ENCODE data around the gene NUP133.

GRCh38 chr1:229550812-229551567 is 42.8 kb upstream of the NUP133 start:
- no peak for TF ChIP-seq ZBTB40 (IDR thresholded peaks at IDR 0.05; ENCODE audit: borderline replicate concordance)
- TF ChIP-seq EZH2 (IDR thresholded peaks at IDR 0.05; ENCODE audit: borderline replicate concordance, control insufficient read depth, low read depth, low read length) = no peak
- no peak for TF ChIP-seq YY1 (IDR thresholded peaks at IDR 0.05; ENCODE audit: low read depth, low read length)
- no peak for TF ChIP-seq CTCF (IDR thresholded peaks at IDR 0.05 in 2 of 3, conservative IDR thresholded peaks at IDR 0.05 in 1 of 3; ENCODE audit: control insufficient read depth in 2 of 3, extremely low read depth in 1 of 3, insufficient read depth in 1 of 3, low read depth in 3 of 3, low read length in 3 of 3)
- no peak for TF ChIP-seq RCOR1 (conservative IDR thresholded peaks at IDR 0.05; ENCODE audit: low read depth, low read length)
- TF ChIP-seq POU2F2 (IDR thresholded peaks at IDR 0.05; ENCODE audit: borderline replicate concordance, low read depth, low read length) = no peak
- no peak for TF ChIP-seq RUNX3 (IDR thresholded peaks at IDR 0.05; ENCODE audit: low read length)
- no peak for TF ChIP-seq EGR1 (IDR thresholded peaks at IDR 0.05; ENCODE audit: borderline replicate concordance in 1 of 2, low read depth in 2 of 2, low read length in 2 of 2)
- TF ChIP-seq SIN3A (IDR thresholded peaks at IDR 0.05; ENCODE audit: low read depth, low read length) = no peak
- no peak for TF ChIP-seq CHD2 (IDR thresholded peaks at IDR 0.05; ENCODE audit: borderline replicate concordance, low read depth, low read length)
- no peak for TF ChIP-seq USF2 (IDR thresholded peaks at IDR 0.05; ENCODE audit: borderline replicate concordance, low read depth, low read length)
- TF ChIP-seq TBL1XR1 (IDR thresholded peaks at IDR 0.05; ENCODE audit: low read depth, low read length) = no peak
- no peak for TF ChIP-seq GABPA (IDR thresholded peaks at IDR 0.05; ENCODE audit: low read depth)
